ENCODE measurements around the gene LMF2. TPM values are rescaled to one million over a fixed set of nuclear protein-coding genes. Genes with fewer than 3 reads are reported as not detected.
A peak's percentile ranks its signal among the peaks of the same experiment; 100 is the strongest.

Gene LMF2
- total RNA-seq, 1 donor from 2014 or later: 93.2 TPM

DNA sequence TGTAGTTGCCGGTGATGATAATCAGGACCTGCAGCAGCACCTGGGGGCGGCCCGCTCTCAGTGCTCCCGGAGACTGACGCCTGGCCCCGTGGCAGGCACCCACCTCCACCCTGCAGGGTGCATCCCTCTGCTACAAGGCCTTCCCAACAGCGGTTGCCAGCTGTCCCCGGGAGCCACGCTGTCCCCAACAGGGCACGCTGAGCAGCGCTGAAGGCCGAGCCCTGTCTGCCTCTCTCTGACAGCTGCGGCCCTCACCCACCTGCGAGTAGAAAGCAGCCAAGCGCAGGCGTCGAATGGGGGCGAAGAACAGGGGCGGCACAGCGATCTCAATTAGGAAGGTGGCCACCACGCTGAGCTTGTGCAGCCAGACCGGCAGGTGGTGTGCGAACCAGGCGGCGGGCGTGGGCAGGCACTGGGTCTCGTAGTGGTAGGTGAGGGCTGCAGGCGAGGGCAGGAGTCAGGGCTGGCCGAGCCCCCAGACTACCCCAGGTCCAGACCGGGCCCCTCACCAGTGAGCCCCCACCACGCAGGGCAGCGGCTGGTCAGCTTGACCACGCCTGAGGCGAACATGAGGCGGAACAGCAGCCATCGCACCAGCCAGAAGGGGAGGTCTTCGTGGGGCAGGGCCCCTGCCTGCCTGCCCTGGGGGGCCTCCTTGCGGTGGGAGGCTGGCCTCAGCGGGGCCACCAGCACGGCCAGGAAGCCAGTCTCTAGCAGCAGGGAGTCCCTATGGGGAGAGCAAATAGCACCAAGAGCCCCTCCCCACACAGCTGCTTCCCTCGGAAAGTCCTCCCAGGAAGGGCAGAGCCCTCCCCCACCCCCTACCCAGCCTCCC, 1.5 kb downstream of the LMF2 start:
- Mint-ChIP-seq H3K4me3 (ENCODE audit: unreplicated experiment) (peak overlapping the region; percentile 97), H3K9me3 (ENCODE audit: unreplicated experiment) (no peaks in the 10 kb centered on the region)

GRCh38 chr22:50505276-50505775, 2.2 kb downstream of the LMF2 start:
- H3K27me3 Mint-ChIP-seq (ENCODE audit: low read depth, unreplicated experiment): no peaks in the 10 kb centered on the region
- no peak for TF ChIP-seq EZH2 (IDR thresholded peaks at IDR 0.05; ENCODE audit: insufficient read depth, low read length)
- TF ChIP-seq, protein P1, sequence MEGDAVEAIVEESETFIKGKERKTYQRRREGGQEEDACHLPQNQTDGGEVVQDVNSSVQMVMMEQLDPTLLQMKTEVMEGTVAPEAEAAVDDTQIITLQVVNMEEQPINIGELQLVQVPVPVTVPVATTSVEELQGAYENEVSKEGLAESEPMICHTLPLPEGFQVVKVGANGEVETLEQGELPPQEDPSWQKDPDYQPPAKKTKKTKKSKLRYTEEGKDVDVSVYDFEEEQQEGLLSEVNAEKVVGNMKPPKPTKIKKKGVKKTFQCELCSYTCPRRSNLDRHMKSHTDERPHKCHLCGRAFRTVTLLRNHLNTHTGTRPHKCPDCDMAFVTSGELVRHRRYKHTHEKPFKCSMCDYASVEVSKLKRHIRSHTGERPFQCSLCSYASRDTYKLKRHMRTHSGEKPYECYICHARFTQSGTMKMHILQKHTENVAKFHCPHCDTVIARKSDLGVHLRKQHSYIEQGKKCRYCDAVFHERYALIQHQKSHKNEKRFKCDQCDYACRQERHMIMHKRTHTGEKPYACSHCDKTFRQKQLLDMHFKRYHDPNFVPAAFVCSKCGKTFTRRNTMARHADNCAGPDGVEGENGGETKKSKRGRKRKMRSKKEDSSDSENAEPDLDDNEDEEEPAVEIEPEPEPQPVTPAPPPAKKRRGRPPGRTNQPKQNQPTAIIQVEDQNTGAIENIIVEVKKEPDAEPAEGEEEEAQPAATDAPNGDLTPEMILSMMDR (IDR thresholded peaks at IDR 0.05; ENCODE audit: insufficient read depth, low read depth, low read length): no peak
- DNase-seq (ENCODE audit: low read depth): no peak
- Histone ChIP-seq H3K9ac (ENCODE audit: low read length) (no peak overlapping the region), H2AFZ (ENCODE audit: low read depth, low read length) (no peak overlapping the region), H3K27me3 (ENCODE audit: insufficient read depth, low read length) (no peaks in the 10 kb centered on the region), H3K79me2 (ENCODE audit: insufficient read depth, low read length) (peaks cover 47% of the 10 kb centered on the region), H3K4me2 (ENCODE audit: low read length) (no peak overlapping the region), H3K9me3 (ENCODE audit: insufficient read depth, low read depth, low read length) (no peaks in the 10 kb centered on the region), H3K4me1 (ENCODE audit: insufficient read depth, low read length) (peaks cover 14% of the 10 kb centered on the region), H3K36me3 (ENCODE audit: insufficient read depth, low read length) (peaks cover 4% of the 10 kb centered on the region), H3K4me3 (ENCODE audit: insufficient read depth, low read depth, low read length) (no peak overlapping the region), H3K27ac (ENCODE audit: low read depth, low read length) (no peak overlapping the region), H4K20me1 (ENCODE audit: insufficient read depth, low read length) (peaks cover 26% of the 10 kb centered on the region)
- FAIRE-seq: no peak
- no peaks in the 10 kb centered on the region for H3K36me3 Mint-ChIP-seq (ENCODE audit: low read depth, unreplicated experiment)
- H3K27ac Mint-ChIP-seq (ENCODE audit: unreplicated experiment): no peak overlapping the region
- peaks cover 2% of the 10 kb centered on the region for H3K4me1 Mint-ChIP-seq (ENCODE audit: low read depth, unreplicated experiment)
- H3K4me3 Mint-ChIP-seq (ENCODE audit: unreplicated experiment): no peak overlapping the region
- H3K9me3 Mint-ChIP-seq (ENCODE audit: unreplicated experiment): no peaks in the 10 kb centered on the region

More for the DNA sequence above, 1.5 kb downstream of the LMF2 start:
- Histone ChIP-seq H3K9me3 (ENCODE audit: insufficient read depth, low read depth, low read length) (no peaks in the 10 kb centered on the region), H2AFZ (ENCODE audit: low read depth, low read length) (no peak overlapping the region), H3K4me2 (ENCODE audit: low read length) (peak overlapping the region; percentile 99), H3K27me3 (ENCODE audit: insufficient read depth, low read length) (no peaks in the 10 kb centered on the region), H3K4me3 (ENCODE audit: insufficient read depth, low read depth, low read length) (no peak overlapping the region), H4K20me1 (ENCODE audit: insufficient read depth, low read length) (peaks cover 26% of the 10 kb centered on the region), H3K27ac (ENCODE audit: low read depth, low read length) (no peak overlapping the region), H3K4me1 (ENCODE audit: insufficient read depth, low read length) (peaks cover 14% of the 10 kb centered on the region), H3K9ac (ENCODE audit: low read length) (peak overlapping the region; percentile 98), H3K36me3 (ENCODE audit: insufficient read depth, low read length) (peaks cover 4% of the 10 kb centered on the region), H3K79me2 (ENCODE audit: insufficient read depth, low read length) (peaks cover 52% of the 10 kb centered on the region)
- Mint-ChIP-seq H3K36me3 (ENCODE audit: low read depth, unreplicated experiment) (no peaks in the 10 kb centered on the region), H3K27ac (ENCODE audit: unreplicated experiment) (no peak overlapping the region), H3K4me1 (ENCODE audit: low read depth, unreplicated experiment) (peaks cover 2% of the 10 kb centered on the region), H3K27me3 (ENCODE audit: low read depth, unreplicated experiment) (no peaks in the 10 kb centered on the region)
- FAIRE-seq (no peak), DNase-seq (ENCODE audit: low read depth) (no peak)
- no peak for TF ChIP-seq EZH2 (IDR thresholded peaks at IDR 0.05; ENCODE audit: insufficient read depth, low read length)
- TF ChIP-seq, protein P1 (IDR thresholded peaks at IDR 0.05; ENCODE audit: insufficient read depth, low read depth, low read length): no peak
